WTC11 (cell line): ENCODE measurements around the gene OPRM1. TPM values are rescaled to one million over a fixed set of nuclear protein-coding genes. Genes with fewer than 3 reads are reported as not detected.

ENCODE experiments used
- ATAC-seq: fragments of 200-7000 bp; cut with Tn5 transposase; 2 replicates; pipeline ENCODE4 v1.10.0; 2021; ENCODE audit warnings: mild to moderate bottlenecking, moderate library complexity
- CTCF ChIA-PET: fragments of 300-600 bp; sonication (Branson Sonifier 250); formaldehyde crosslinking; loops from one replicate; lab custom pipeline; 2021; ENCODE audit warnings: antibody characterized with exemption; lab: Charles Lee
- POLR2A ChIA-PET: fragments of 350-600 bp; sonication (Branson Sonifier 250); formaldehyde crosslinking; loops from one replicate; lab custom pipeline; 2021; ENCODE audit warnings: antibody characterized with exemption; lab: Charles Lee
- DNase-seq: peaks from one replicate; pipeline ENCODE4 v3.0.0; 2021; ENCODE audit warnings: low spot score
- H3K27ac Mint-ChIP-seq: 2 replicates; pipeline ENCODE4 v1.8.0; 2021; ENCODE audit warnings: mixed read lengths
- H3K27me3 Mint-ChIP-seq: 2 replicates; pipeline ENCODE4 v1.8.0; 2021; ENCODE audit warnings: low read depth, mild to moderate bottlenecking, moderate library complexity, mixed read lengths
- H3K36me3 Mint-ChIP-seq: 2 replicates; pipeline ENCODE4 v1.8.0; 2021; ENCODE audit warnings: mixed read lengths
- H3K4me1 Mint-ChIP-seq: 2 replicates; pipeline ENCODE4 v1.8.0; 2022; ENCODE audit warnings: mixed read lengths
- H3K4me3 Mint-ChIP-seq: 2 replicates; pipeline ENCODE4 v1.8.0; 2021; ENCODE audit warnings: mild to moderate bottlenecking, moderate library complexity, mixed read lengths
- H3K9me3 Mint-ChIP-seq: 2 replicates; pipeline ENCODE4 v1.8.0; 2021; ENCODE audit warnings: mixed read lengths
- AR ChIP-seq: fragments of 250-450 bp; sonication (Bioruptor Pico); IDR thresholded peaks from 2 replicates; pipeline ENCODE4 v1.9.0; 2021; ENCODE audit warnings: mild to moderate bottlenecking
- ATF1 ChIP-seq: sonication (generic); formaldehyde crosslinking; IDR thresholded peaks from 2 replicates; pipeline ENCODE4 v1.8.1; 2023; ENCODE audit warnings: mild to moderate bottlenecking, moderate library complexity, missing genetic modification reagents
- ATF6 ChIP-seq: sonication (generic); formaldehyde crosslinking; IDR thresholded peaks from 2 replicates; pipeline ENCODE4 v1.8.1; 2023; ENCODE audit warnings: mild to moderate bottlenecking, missing genetic modification reagents
- E2F5 ChIP-seq: sonication (generic); formaldehyde crosslinking; IDR thresholded peaks from 2 replicates; pipeline ENCODE4 v1.8.1; 2022; ENCODE audit warnings: mild to moderate bottlenecking, moderate library complexity, missing genetic modification reagents
- EMX1 ChIP-seq: fragments of 250-450 bp; sonication (Bioruptor Pico); IDR thresholded peaks from 2 replicates; pipeline ENCODE4 v1.8.0; 2021; ENCODE audit warnings: mild to moderate bottlenecking
- ESRRA ChIP-seq: sonication (generic); formaldehyde crosslinking; IDR thresholded peaks from 2 replicates; pipeline ENCODE4 v1.8.1; 2022; ENCODE audit warnings: mild to moderate bottlenecking, missing genetic modification reagents, borderline replicate concordance
- GTF2I ChIP-seq: fragments of 250-450 bp; sonication (Bioruptor Pico); conservative IDR thresholded peaks from 2 replicates; pipeline ENCODE4 v1.4.0; 2021; ENCODE audit warnings: mild to moderate bottlenecking
- JUN ChIP-seq: sonication (generic); formaldehyde crosslinking; IDR thresholded peaks from 2 replicates; pipeline ENCODE4 v1.8.0; 2023; ENCODE audit warnings: mild to moderate bottlenecking, missing genetic modification reagents
- MXD4 ChIP-seq: fragments of 250-450 bp; sonication (Bioruptor Pico); IDR thresholded peaks from 2 replicates; pipeline ENCODE4 v1.8.0; 2021; ENCODE audit warnings: mild to moderate bottlenecking, moderate library complexity, borderline replicate concordance
- TP53 ChIP-seq: sonication (generic); formaldehyde crosslinking; IDR thresholded peaks from 2 replicates; pipeline ENCODE4 v1.8.1; 2023; ENCODE audit warnings: mild to moderate bottlenecking, missing genetic modification reagents
- ZBTB43 ChIP-seq: sonication (generic); formaldehyde crosslinking; IDR thresholded peaks from 2 replicates; pipeline ENCODE4 v1.8.1; 2023; ENCODE audit warnings: mild to moderate bottlenecking, missing genetic modification reagents
- ZNF138 ChIP-seq: sonication (generic); formaldehyde crosslinking; conservative IDR thresholded peaks from 2 replicates; pipeline ENCODE4 v1.8.1; 2022; ENCODE audit warnings: mild to moderate bottlenecking, moderate library complexity, missing genetic modification reagents
- ZNF317 ChIP-seq: sonication (generic); formaldehyde crosslinking; IDR thresholded peaks from 2 replicates; pipeline ENCODE4 v1.8.1; 2023; ENCODE audit warnings: low read depth, mild to moderate bottlenecking, moderate library complexity, missing genetic modification reagents, borderline replicate concordance
- ZNF416 ChIP-seq: fragments of 250-450 bp; sonication (Bioruptor Pico); IDR thresholded peaks from 2 replicates; pipeline ENCODE4 v1.9.0; 2021; ENCODE audit warnings: mild to moderate bottlenecking, inconsistent platforms
- total RNA-seq: library from RNA; stranded (reverse); gene quantifications from 3 replicates; pipeline ENCODE4 v1.2.3, GENCODE V29; 2021
- TF ChIP-seq, protein P1 (sequence below): sonication (generic); formaldehyde crosslinking; IDR thresholded peaks from 2 replicates; pipeline ENCODE4 v1.8.0; 2023; ENCODE audit warnings: missing genetic modification reagents
- TF ChIP-seq, protein P2 (sequence below): sonication (generic); formaldehyde crosslinking; IDR thresholded peaks from 2 replicates; pipeline ENCODE4 v1.8.1; 2022; ENCODE audit warnings: low read depth, mild to moderate bottlenecking, moderate library complexity, missing genetic modification reagents, borderline replicate concordance
- TF ChIP-seq, protein P3 (sequence below): fragments of 250-450 bp; sonication (Bioruptor Pico); IDR thresholded peaks from 2 replicates; pipeline ENCODE4 v1.9.0; 2021; ENCODE audit warnings: mild to moderate bottlenecking
- TF ChIP-seq, protein P4 (sequence below): sonication (generic); formaldehyde crosslinking; IDR thresholded peaks from 2 replicates; pipeline ENCODE4 v1.8.1; 2023; ENCODE audit warnings: mild to moderate bottlenecking, missing genetic modification reagents, moderate library complexity
- TF ChIP-seq, protein P5 (sequence below): sonication (generic); formaldehyde crosslinking; conservative IDR thresholded peaks from 2 replicates; pipeline ENCODE4 v1.8.1; 2023; ENCODE audit warnings: mild to moderate bottlenecking, low read depth, missing genetic modification reagents, moderate library complexity
- TF ChIP-seq, protein P6 (sequence below): sonication (generic); formaldehyde crosslinking; IDR thresholded peaks from 2 replicates; pipeline ENCODE4 v1.8.0; 2022; ENCODE audit warnings: mild to moderate bottlenecking, missing genetic modification reagents

OPRM1 gene
- total RNA-seq, 1 experiment from 2014 or later: not detected

- TF ChIP-seq AR (CRISPR knock-in tag): no peak
- no peak for TF ChIP-seq ESRRA
- TF ChIP-seq, protein P1, sequence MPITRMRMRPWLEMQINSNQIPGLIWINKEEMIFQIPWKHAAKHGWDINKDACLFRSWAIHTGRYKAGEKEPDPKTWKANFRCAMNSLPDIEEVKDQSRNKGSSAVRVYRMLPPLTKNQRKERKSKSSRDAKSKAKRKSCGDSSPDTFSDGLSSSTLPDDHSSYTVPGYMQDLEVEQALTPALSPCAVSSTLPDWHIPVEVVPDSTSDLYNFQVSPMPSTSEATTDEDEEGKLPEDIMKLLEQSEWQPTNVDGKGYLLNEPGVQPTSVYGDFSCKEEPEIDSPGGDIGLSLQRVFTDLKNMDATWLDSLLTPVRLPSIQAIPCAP (CRISPR knock-in tag): no peak
- TF ChIP-seq, protein P2, sequence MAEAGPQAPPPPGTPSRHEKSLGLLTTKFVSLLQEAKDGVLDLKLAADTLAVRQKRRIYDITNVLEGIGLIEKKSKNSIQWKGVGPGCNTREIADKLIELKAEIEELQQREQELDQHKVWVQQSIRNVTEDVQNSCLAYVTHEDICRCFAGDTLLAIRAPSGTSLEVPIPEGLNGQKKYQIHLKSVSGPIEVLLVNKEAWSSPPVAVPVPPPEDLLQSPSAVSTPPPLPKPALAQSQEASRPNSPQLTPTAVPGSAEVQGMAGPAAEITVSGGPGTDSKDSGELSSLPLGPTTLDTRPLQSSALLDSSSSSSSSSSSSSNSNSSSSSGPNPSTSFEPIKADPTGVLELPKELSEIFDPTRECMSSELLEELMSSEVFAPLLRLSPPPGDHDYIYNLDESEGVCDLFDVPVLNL (CRISPR knock-in tag): no peak
- TF ChIP-seq ZNF317 (CRISPR knock-in tag): no peak
- TF ChIP-seq, protein P3, sequence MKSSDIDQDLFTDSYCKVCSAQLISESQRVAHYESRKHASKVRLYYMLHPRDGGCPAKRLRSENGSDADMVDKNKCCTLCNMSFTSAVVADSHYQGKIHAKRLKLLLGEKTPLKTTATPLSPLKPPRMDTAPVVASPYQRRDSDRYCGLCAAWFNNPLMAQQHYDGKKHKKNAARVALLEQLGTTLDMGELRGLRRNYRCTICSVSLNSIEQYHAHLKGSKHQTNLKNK (CRISPR knock-in tag): no peak
- TF ChIP-seq ATF6 (CRISPR knock-in tag): no peak
- no peak for TF ChIP-seq ZBTB43 (CRISPR knock-in tag)
- no peak for TF ChIP-seq ZNF416 (CRISPR knock-in tag)
- TF ChIP-seq, protein P4, sequence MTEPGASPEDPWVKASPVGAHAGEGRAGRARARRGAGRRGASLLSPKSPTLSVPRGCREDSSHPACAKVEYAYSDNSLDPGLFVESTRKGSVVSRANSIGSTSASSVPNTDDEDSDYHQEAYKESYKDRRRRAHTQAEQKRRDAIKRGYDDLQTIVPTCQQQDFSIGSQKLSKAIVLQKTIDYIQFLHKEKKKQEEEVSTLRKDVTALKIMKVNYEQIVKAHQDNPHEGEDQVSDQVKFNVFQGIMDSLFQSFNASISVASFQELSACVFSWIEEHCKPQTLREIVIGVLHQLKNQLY (CRISPR knock-in tag): no peak
- no peak for TF ChIP-seq MXD4 (CRISPR knock-in tag)
Observed at GRCh38 chr6:154227862-154228520, 189.0 kb downstream of the OPRM1 start (continued).

GRCh38 chr6:154228521-154228905 is 189.5 kb downstream of the OPRM1 start:
- H3K27ac Mint-ChIP-seq: no peak overlapping the region
- no peak for DNase-seq
- no peaks in the 10 kb centered on the region for H3K9me3 Mint-ChIP-seq
- no peaks in the 10 kb centered on the region for H3K27me3 Mint-ChIP-seq
- H3K4me1 Mint-ChIP-seq: peaks cover 8% of the 10 kb centered on the region
- no peak for ATAC-seq
- ChIA-PET POLR2A (no interaction called here), CTCF (no interaction called here)
- H3K36me3 Mint-ChIP-seq: no peaks in the 10 kb centered on the region
- H3K4me3 Mint-ChIP-seq: no peak overlapping the region
- TF ChIP-seq, protein P5, sequence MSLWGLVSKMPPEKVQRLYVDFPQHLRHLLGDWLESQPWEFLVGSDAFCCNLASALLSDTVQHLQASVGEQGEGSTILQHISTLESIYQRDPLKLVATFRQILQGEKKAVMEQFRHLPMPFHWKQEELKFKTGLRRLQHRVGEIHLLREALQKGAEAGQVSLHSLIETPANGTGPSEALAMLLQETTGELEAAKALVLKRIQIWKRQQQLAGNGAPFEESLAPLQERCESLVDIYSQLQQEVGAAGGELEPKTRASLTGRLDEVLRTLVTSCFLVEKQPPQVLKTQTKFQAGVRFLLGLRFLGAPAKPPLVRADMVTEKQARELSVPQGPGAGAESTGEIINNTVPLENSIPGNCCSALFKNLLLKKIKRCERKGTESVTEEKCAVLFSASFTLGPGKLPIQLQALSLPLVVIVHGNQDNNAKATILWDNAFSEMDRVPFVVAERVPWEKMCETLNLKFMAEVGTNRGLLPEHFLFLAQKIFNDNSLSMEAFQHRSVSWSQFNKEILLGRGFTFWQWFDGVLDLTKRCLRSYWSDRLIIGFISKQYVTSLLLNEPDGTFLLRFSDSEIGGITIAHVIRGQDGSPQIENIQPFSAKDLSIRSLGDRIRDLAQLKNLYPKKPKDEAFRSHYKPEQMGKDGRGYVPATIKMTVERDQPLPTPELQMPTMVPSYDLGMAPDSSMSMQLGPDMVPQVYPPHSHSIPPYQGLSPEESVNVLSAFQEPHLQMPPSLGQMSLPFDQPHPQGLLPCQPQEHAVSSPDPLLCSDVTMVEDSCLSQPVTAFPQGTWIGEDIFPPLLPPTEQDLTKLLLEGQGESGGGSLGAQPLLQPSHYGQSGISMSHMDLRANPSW: no peak
- TF ChIP-seq TP53 (CRISPR knock-in tag) (no peak), ZNF138 (CRISPR knock-in tag) (no peak), ATF1 (CRISPR knock-in tag) (no peak), EMX1 (CRISPR knock-in tag) (no peak), E2F5 (CRISPR knock-in tag) (no peak), GTF2I (no peak), JUN (CRISPR knock-in tag) (no peak)
- TF ChIP-seq, protein P6, sequence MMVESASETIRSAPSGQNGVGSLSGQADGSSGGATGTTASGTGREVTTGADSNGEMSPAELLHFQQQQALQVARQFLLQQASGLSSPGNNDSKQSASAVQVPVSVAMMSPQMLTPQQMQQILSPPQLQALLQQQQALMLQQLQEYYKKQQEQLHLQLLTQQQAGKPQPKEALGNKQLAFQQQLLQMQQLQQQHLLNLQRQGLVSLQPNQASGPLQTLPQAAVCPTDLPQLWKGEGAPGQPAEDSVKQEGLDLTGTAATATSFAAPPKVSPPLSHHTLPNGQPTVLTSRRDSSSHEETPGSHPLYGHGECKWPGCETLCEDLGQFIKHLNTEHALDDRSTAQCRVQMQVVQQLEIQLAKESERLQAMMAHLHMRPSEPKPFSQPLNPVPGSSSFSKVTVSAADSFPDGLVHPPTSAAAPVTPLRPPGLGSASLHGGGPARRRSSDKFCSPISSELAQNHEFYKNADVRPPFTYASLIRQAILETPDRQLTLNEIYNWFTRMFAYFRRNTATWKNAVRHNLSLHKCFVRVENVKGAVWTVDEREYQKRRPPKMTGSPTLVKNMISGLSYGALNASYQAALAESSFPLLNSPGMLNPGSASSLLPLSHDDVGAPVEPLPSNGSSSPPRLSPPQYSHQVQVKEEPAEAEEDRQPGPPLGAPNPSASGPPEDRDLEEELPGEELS (CRISPR knock-in tag): no peak
